ENCODE results near the gene RPS25.

DNA sequence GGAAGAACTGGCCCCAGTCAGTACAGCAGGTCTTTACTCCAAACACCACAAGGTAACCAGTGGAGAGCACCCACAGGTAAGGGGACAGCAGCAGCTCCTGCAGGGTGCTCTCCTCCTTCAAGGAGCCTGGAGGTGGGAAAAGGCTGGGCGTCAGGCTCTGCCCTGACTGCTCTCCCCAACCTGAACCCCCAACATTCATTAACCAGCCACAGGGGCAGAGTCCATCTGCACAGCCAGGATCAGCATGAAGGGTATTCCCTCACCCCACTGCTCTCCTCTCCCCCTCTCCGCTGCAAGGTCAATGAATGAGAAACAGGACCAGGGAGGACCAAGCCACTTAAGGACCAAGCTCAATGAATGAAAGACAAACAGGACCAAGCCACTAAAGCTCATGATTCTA is 8.8 kb upstream of the RPS25 start:
- no peak for TF ChIP-seq JUNB (IDR thresholded peaks at IDR 0.05)
- TF ChIP-seq CTCF (IDR thresholded peaks at IDR 0.05 in 2 of 3, conservative IDR thresholded peaks at IDR 0.05 in 1 of 3; ENCODE audit: control insufficient read depth in 2 of 3, extremely low read depth in 1 of 3, insufficient read depth in 1 of 3, low read depth in 3 of 3, low read length in 3 of 3) = no peak
- TF ChIP-seq EED (IDR thresholded peaks at IDR 0.05; ENCODE audit: low read depth) = no peak
- TF ChIP-seq POU2F2 (IDR thresholded peaks at IDR 0.05; ENCODE audit: borderline replicate concordance, low read depth, low read length) = no peak
- no peak for TF ChIP-seq EZH2 (IDR thresholded peaks at IDR 0.05; ENCODE audit: borderline replicate concordance, control insufficient read depth, low read depth, low read length)
- TF ChIP-seq POLR2A (IDR thresholded peaks at IDR 0.05; ENCODE audit: low read depth, low read length) = no peak
- TF ChIP-seq USF1 (IDR thresholded peaks at IDR 0.05; ENCODE audit: borderline replicate concordance, extremely low read length, insufficient read depth, low read depth, low read length) = no peak
- no peak for TF ChIP-seq HDAC2 (IDR thresholded peaks at IDR 0.05)
- no peak for TF ChIP-seq POLR2AphosphoS5 (IDR thresholded peaks at IDR 0.05; ENCODE audit: low read length)
- TF ChIP-seq CEBPZ (IDR thresholded peaks at IDR 0.05; ENCODE audit: low read depth, low read length) = no peak
- no peak for TF ChIP-seq CHD4 (IDR thresholded peaks at IDR 0.05)
- TF ChIP-seq ASH2L (IDR thresholded peaks at IDR 0.05; ENCODE audit: borderline replicate concordance, low read depth) = no peak
- no peak for TF ChIP-seq TCF3 (IDR thresholded peaks at IDR 0.05; ENCODE audit: borderline replicate concordance, insufficient read depth, low read depth, low read length)
- no peak for TF ChIP-seq SMC3 (IDR thresholded peaks at IDR 0.05; ENCODE audit: borderline replicate concordance, low read length)
